Activated CD4-positive, alpha-beta T cell treated with anti-CD3 and anti-CD28 coated beads, Interleukin-2, amount 50 U/mL, for 1 hour (primary cell): Measurements from ENCODE around the gene GRID2IP.

Source experiments
- DNase-seq: peaks from one replicate; pipeline ENCODE4 v3.0.0-alpha.2; 2020

Gene GRID2IP

GRCh38 chr7:6516387-6516983 is 34.8 kb downstream of the GRID2IP start:
- peak; percentile 60 for DNase-seq

GRCh38 chr7:6513541-6513940 is 37.7 kb downstream of the GRID2IP start:
- DNase-seq: no peak

DNA sequence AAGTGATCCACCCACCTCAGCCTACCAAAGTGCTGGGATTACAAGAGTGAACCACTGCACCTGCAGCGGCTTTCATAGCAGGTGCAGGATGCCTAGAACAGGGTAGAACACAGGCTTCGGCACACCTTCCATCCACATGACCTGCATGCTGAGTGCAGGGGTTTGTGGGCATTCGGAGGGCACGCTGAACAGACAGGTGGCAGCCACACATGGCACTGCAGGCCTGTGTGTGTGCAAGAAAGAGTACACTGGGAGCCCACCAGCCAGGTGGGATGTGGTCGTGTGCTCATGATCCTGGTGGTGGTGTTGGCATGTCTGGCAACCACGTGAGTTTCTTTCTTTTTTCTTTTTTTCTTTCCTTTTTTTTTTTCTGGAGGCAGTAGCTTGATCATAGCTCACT is 38.4 kb downstream of the GRID2IP start:
- no peak for DNase-seq

- no peak for DNase-seq
Observed at GRCh38 chr7:6510476-6511133, 40.7 kb downstream of the GRID2IP start.

DNA sequence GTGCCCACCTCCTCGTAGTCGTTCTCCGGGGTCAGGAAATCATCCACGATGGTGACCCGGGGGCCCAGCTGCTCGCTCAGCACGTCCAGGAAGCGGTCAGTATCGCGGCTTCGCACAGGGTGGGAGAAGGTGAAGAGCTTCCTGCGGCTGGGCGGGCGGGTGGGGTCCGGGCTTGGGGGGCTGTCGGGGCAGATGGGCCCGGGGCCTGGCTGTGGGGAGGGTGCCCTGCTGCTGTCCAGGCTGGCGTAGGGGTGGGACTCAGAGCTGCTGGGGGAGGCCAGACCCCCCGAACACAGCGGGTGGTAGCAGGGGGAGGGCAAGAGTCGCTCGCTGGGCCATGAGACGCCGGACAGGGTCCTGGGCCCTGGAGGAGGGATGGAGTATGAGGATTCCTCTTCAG is 42.3 kb downstream of the GRID2IP start:
- DNase-seq: no peak

GRCh38 chr7:6508539-6508938 is 42.7 kb downstream of the GRID2IP start:
- no peak for DNase-seq

DNA sequence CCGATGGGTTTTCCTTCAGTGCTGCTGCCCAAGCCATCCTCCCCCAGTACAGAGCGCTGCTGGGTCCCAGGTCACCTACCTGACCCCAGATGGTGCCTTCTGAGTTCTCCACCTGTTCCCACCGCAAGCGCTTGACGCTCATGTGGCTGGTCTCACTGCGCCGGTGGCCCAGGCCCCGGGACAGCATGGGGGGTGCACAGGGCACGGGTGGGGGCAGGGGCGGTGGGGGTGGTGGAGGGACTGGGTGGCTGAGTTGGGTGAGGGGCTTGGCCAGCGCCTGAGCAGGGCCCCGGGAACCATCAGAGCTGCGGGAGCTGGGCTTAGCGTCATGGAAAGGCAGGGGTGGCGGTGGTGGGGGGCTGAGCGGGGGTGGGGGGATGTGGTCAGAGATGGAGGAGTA is 43.4 kb downstream of the GRID2IP start:
- DNase-seq: no peak

DNA sequence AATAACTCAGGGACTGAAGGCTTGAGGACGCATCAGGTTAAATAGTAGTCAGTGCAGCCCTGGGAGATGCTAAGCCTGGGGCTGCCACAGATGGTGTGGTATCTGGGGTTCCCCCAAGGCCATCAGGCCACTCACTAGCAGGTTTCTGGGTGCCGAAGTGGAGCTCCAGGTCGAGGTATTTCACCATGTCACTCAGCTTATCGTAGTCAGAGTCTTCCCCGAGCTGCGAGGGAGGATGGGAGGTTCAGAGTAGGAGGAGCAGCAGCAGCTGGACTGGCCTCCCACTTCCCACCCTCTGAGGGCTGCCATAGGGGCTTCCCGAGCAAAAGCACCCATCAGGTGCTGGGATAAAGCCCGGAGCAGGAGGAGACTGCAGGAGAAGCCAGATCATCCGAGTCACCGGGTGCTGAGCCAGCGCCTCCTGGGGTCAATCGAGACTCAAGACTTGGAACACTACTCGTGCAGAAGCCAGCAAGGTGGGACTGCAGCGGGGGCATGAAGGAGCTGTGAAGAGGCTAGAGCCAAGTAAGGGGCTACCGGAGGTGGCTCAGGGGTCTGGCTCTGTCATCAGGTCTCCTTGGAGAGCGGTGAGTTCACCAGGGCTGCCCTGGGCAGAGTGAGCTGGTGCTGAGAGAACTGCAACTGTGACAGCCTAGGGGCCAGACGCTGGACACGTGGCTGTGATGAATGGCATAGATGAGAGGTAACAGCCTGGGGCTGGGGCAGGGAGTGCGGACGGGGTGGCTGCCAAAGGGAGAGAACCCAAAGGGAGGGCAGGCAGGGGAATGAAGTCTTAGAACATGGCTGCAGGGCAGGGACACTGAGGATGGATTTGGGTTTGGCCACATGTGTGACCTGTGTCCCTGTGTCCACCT is 45.3 kb downstream of the GRID2IP start:
- no peak for DNase-seq

DNA sequence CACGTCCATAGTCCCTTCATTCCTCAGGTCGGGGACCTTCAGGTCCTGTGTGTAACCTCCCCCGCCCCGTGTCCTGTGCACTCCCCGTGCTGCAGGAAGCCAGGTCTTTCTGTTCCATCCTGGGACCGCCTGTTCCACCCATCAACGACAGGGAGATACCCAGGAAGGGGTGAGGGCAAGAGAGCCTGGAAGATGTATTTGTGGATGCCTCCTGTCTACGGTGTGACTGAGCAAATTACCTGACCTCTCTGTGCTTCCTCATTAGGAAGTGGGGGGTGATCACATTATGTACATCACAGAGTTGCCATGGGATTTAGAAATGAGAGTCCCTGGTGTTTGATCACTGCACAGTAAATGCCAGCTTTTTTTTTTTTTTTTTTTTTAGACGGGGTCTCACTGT is 46.3 kb downstream of the GRID2IP start:
- no peak for DNase-seq

- no peak for DNase-seq
Observed at GRCh38 chr7:6502886-6503285, 48.4 kb downstream of the GRID2IP start.

DNA sequence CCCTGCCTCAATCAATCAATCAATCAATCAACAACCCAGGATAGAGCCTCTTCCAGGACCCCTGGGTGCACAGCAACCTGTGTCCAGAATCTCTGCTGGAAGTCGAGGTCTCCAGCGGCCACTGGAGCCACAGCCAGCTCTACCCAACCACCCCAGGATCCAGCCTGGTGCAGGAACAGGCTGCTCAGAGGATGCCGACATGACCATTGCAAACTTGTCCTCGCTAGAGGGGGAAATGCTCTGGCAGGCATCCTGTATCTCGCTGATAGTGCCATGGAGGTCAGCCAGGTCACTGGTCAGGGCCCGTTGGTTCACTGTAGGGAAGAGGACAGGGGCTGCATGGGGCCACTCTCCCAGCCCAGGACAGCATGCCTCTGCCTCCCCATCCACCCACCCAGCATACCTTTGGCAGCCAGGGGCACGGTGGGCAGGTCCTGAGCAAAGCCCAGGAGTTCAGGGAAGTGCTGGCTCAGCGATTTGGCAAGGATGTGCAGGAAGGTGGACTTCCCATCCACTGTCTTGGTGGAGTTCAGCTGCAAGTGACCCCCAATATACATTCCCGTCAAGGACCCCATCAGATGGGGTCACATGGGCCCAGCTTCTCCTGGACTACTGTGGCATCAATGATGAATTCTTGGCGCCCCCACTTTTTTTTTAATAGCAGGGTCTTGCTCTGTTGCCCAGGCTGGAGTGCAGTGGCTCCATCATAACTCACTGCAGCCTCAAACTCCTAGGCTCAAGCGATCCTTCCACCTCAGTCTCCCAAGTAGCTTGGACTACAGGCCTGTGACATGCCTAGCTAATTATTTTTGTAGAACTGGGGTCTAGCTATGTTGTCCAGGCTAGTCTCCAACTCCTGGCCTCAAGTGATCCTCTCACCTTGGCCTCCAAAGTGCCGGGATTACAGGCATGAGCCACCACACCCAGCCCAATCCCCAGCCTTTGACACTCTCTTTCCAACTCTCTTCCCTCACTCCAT is 49.4 kb downstream of the GRID2IP start:
- no peak for DNase-seq

GRCh38 chr7:6500691-6501090 is 50.6 kb downstream of the GRID2IP start:
- no peak for DNase-seq

DNA sequence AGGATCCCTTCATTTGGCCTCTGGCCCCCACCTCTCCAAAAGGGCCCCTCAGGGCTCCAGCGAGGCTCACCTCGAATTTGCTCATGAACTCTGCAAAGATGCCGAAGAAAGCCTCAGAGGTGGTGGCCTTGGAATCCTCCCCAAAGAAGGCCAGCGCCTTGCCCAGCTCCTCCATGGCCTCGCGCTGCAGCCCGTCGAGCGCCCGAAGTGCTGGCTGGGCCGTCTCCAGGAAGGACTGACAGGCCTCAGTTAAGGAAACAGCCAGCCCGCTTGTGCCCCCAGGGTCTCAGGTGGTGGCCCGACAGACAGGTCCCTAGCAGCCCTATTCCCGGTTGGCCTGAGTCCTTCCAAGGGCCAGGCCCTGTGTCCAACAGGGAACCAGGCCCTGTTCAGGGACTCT is 53.3 kb downstream of the GRID2IP start:
- no peak for DNase-seq

- DNase-seq: no peak
Observed at GRCh38 chr7:6497637-6497905, 53.7 kb downstream of the GRID2IP start.

GRCh38 chr7:6496842-6497636 is 54.2 kb downstream of the GRID2IP start:
- DNase-seq: no peak

DNA sequence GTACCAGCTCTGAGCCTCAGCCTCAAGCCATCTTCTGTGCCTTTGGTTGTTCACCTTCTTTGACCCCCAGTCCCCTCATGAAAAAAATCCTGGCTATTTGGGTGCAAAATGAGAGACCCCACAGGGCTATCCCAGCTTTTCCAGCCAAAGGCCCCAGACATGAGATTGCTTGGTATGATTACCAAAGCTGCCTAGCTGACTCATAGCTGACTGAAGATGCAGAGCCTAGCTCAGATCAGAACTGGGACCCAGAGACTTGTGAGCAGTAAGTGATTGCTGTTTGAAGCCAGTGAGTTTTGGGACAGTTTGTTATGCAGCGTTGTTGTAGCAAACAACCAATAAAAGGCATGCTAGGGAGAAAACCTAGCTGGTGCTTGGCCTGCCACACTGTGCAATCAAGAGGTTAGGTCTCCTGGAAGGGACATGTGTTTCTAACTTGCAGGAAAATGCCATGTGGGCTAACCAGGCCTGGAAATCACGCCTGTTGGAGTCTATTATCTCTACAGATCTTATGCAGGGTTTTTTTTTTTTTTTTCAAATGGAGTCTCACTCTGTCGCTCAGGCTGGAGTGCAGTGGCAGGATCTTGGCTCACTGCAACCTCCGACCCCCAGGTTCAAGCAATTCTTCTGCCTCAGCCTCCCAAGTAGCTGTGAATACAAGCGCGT is 55.5 kb downstream of the GRID2IP start:
- no peak for DNase-seq

GRCh38 chr7:6494365-6494764 is 56.9 kb downstream of the GRID2IP start:
- no peak for DNase-seq

DNA sequence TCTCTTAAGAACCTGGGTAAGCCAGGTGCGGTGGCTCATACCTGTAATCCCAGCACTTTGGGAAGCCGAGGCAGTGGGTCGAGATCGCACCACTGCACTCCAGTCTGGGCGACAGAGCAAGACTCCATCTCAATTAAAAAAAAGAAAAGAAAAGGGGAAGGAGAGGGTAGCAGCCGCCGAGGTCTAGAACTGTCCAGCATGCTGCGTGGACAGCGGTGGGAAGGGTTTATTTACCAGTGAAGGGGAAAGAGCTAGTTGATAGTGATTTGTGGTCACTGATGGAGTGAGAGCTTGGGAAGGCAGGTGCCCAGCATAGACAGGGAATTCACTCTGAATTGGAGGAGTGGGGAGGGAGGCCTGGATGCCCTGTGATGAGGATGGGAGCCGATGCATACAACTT is 60.1 kb downstream of the GRID2IP start:
- no peak for DNase-seq

DNA sequence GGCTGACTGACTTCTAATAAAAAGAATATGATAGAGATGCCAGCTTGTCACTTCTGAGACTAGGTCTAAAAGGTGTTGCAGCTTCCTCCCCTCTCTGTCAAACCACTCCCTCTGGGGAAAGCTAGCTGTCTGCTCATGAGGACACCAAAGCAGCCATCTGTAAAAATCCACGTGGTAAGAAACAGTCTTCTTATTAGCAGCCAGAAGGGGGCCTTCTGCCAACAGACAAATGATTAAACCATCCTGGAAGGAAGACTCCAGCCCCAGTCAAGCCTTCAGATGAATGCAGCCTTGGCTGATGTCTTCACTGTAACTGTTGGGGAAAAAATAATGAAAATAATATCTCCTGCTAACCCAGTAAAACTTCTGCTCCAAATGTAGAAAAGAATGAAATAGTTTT is 61.6 kb downstream of the GRID2IP start:
- no peak for DNase-seq

DNA sequence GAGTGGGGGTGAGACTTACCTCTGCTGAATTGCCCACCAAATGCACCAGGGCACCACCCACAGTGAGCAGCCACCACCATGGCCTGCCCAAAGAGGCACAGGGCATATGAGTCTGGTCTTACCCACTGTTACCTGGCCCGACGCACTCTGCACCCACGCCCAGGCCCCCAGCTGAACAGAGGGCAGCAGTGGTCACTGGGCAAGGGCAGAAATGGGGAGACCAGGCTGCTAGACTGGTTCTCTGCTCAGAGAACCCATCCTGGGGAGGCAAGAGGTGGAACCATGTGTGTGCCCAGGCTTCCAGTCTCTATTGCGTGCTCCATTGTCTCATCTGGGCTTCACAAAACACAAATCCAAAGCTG is 64.1 kb downstream of the GRID2IP start:
- DNase-seq: no peak

- DNase-seq: no peak
Observed at GRCh38 chr7:6486438-6487183, 64.7 kb downstream of the GRID2IP start.
